Transverse colon (tissue), 4 donors: ENCODE measurements around the gene DGUOK.

Source experiments
- CTCF ChIP-seq, 5 experiments: fragments of 200-600 bp in 3 of 5; fragments of 450-650 bp in 2 of 5; sonication (generic) in 3 of 5; IDR thresholded peaks; 1 replicate in 2 of 5; 2 replicates in 3 of 5; pipeline ENCODE4 v1.5.1; 2016 to 2017; ENCODE audit warnings: antibody characterized with exemption in 5 of 5, inconsistent platforms in 3 of 5, mild to moderate bottlenecking in 2 of 5, moderate library complexity in 1 of 5
- EP300 ChIP-seq: sonication (generic); formaldehyde crosslinking; IDR thresholded peaks from one replicate; pipeline ENCODE4 v1.6.1; 2017; ENCODE audit warnings: antibody characterized with exemption, low read depth
- POLR2A ChIP-seq: fragments of 450-650 bp; IDR thresholded peaks from one replicate; pipeline ENCODE4 v1.6.1; 2016; ENCODE audit warnings: antibody characterized with exemption, mild to moderate bottlenecking, moderate library complexity
- POLR2AphosphoS5 ChIP-seq, 3 donors: sonication (generic); formaldehyde crosslinking; IDR thresholded peaks; one replicate each; pipeline ENCODE4 v1.6.1; 2016; ENCODE audit warnings: antibody characterized with exemption in 3 of 3

- TF ChIP-seq POLR2AphosphoS5 (IDR thresholded peaks at IDR 0.05): no peak
- TF ChIP-seq EP300: no peak
- TF ChIP-seq POLR2A: no peak
- no peak for TF ChIP-seq CTCF (IDR thresholded peaks at IDR 0.05)
Measured at GRCh38 chr2:73944714-73945113, 18.0 kb downstream of the DGUOK start.
